A673 (cell line): ENCODE measurements around the gene STAT6. TPM values are rescaled to one million over a fixed set of nuclear protein-coding genes. Genes with fewer than 3 reads are reported as not detected.

ENCODE experiments used
- BruUV-seq: library from RNA; stranded (reverse); fragments of 400-500 nt; replicated peaks from 2 replicates; lab custom pipeline; 2021; lab: Mats Ljungman, UMichigan
- CTCF ChIA-PET: fragments of 300-600 bp; sonication (Branson Sonifier 250); formaldehyde crosslinking; loops from one replicate; lab custom pipeline; 2022; ENCODE audit warnings: antibody characterized with exemption; lab: Charles Lee
- POLR2A ChIA-PET: fragments of 300-600 bp; sonication (Branson Sonifier 250); formaldehyde crosslinking; loops from one replicate; lab custom pipeline; 2022; ENCODE audit warnings: antibody characterized with exemption; ENCODE audit not compliant: low non-redundant PET; lab: Charles Lee
- DNase-seq: peaks from one replicate; pipeline ENCODE4 v3.0.0-alpha.2; 2015; ENCODE audit warnings: low spot score
- H3K27ac ChIP-seq: fragments of 200-600 bp; sonication (generic); 2 replicates; pipeline ENCODE4 v1.5.1; 2016; ENCODE audit warnings: mixed run types, low read depth, mild to moderate bottlenecking, mixed read lengths, antibody characterized with exemption, low read length; ENCODE audit not compliant: poor library complexity, severe bottlenecking
- H3K27me3 ChIP-seq: fragments of 200-600 bp; sonication (generic); replicated peaks from 2 replicates; pipeline ENCODE4 v1.6.1; 2017; ENCODE audit warnings: mixed run types, low read depth, mild to moderate bottlenecking, mixed read lengths, antibody characterized with exemption, low read length; ENCODE audit not compliant: insufficient read depth, poor library complexity
- H3K36me3 ChIP-seq: fragments of 200-600 bp; sonication (generic); 2 replicates; pipeline ENCODE4 v1.6.1; 2016; ENCODE audit warnings: mixed run types, mild to moderate bottlenecking, mixed read lengths, antibody characterized with exemption, low read length; ENCODE audit not compliant: insufficient read depth, poor library complexity, severe bottlenecking
- H3K4me1 ChIP-seq: fragments of 200-600 bp; sonication (generic); 2 replicates; pipeline ENCODE4 v1.6.1; 2017; ENCODE audit warnings: mixed run types, mild to moderate bottlenecking, mixed read lengths, antibody characterized with exemption, low read length; ENCODE audit not compliant: insufficient read depth, poor library complexity, severe bottlenecking
- H3K4me3 ChIP-seq: fragments of 200-600 bp; sonication (generic); 2 replicates; pipeline ENCODE4 v1.5.1; 2016; ENCODE audit warnings: low read depth, mixed run types, mild to moderate bottlenecking, mixed read lengths, low read length; ENCODE audit not compliant: poor library complexity, severe bottlenecking
- H3K9me3 ChIP-seq: fragments of 200-600 bp; sonication (generic); 2 replicates; pipeline ENCODE4 v1.6.1; 2016; ENCODE audit warnings: mixed run types, low read depth, mild to moderate bottlenecking, mixed read lengths, antibody characterized with exemption, low read length; ENCODE audit not compliant: poor library complexity, severe bottlenecking
- CTCF ChIP-seq: fragments of 300-800, 200-600 bp; sonication (generic); conservative IDR thresholded peaks from 2 replicates; pipeline ENCODE4 v1.5.1; 2017; ENCODE audit warnings: low read depth, mild to moderate bottlenecking, antibody characterized with exemption, low read length, moderate library complexity, mixed read lengths
- EZH2 ChIP-seq: fragments of 200-600 bp; sonication (generic); IDR thresholded peaks from 2 replicates; pipeline ENCODE4 v1.6.1; 2017; ENCODE audit warnings: borderline replicate concordance, low read depth, mild to moderate bottlenecking, mixed read lengths, antibody characterized with exemption, low read length; ENCODE audit not compliant: poor library complexity, severe bottlenecking
- intact Hi-C: fragments of 100-400 bp; cut with micrococcal nuclease; formaldehyde crosslinking; loops from one replicate; pipeline ENCODE4 v1.10.0; 2022; ENCODE audit not compliant: unreplicated experiment
- total RNA-seq: library from RNA; stranded (reverse); gene quantifications from 2 replicates; pipeline ENCODE4 v1.2.3, GENCODE V29; 2021

Gene STAT6
- total RNA-seq, 1 experiment from 2014 or later: 111 TPM

- ChIA-PET POLR2A (interaction anchor here (0.7 to 1.1 kb wide), 3 partner anchors 14 to 296 kb away, joined by 3 to 5 read pairs (median 3); no protein-coding TSS in a partner anchor), CTCF (interaction anchor here (0.7 to 1.4 kb wide), 7 partner anchors 15 to 466 kb away, joined by 3 to 17 read pairs (median 4); partner anchors contain the start of gene STAT6)
- Histone ChIP-seq H3K27ac (peak overlapping the region; percentile 92), H3K4me1 (peaks cover 14% of the 10 kb centered on the region), H3K9me3 (no peaks in the 10 kb centered on the region), H3K36me3 (no peaks in the 10 kb centered on the region), H3K4me3 (peak overlapping the region; percentile 92), H3K27me3 (no peaks in the 10 kb centered on the region)
- no TSS peak for BruUV-seq
- no peak for DNase-seq
- TF ChIP-seq EZH2 (no peak), CTCF (no peak)
- intact Hi-C loops: loop anchor here (5.0 kb wide), 1 partner anchor 115 kb away; no protein-coding TSS in a partner anchor
Measured at GRCh38 chr12:57127101-57127725, 16.1 kb upstream of the STAT6 start.

GRCh38 chr12:57126561-57126960 lies 15.4 kb upstream of the STAT6 start:
- ChIA-PET CTCF (interaction anchor here (1.2 kb wide), 1 partner anchor 49 kb away, joined by 3 read pairs; no protein-coding TSS in a partner anchor), POLR2A (interaction anchor here (0.7 kb wide), 1 partner anchor 13 kb away, joined by 3 read pairs; no protein-coding TSS in a partner anchor)
- Histone ChIP-seq H3K27ac (no peak overlapping the region), H3K4me3 (no peak overlapping the region), H3K9me3 (no peaks in the 10 kb centered on the region), H3K27me3 (no peaks in the 10 kb centered on the region), H3K36me3 (no peaks in the 10 kb centered on the region), H3K4me1 (peaks cover 14% of the 10 kb centered on the region)
- intact Hi-C loops: loop anchor here (5.0 kb wide), 1 partner anchor 116 kb away; no protein-coding TSS in a partner anchor
- BruUV-seq: no TSS peak
- DNase-seq: no peak
- TF ChIP-seq CTCF (no peak), EZH2 (no peak)

- Histone ChIP-seq H3K27ac (no peak overlapping the region), H3K4me3 (no peak overlapping the region), H3K27me3 (no peaks in the 10 kb centered on the region), H3K36me3 (no peaks in the 10 kb centered on the region), H3K4me1 (peaks cover 14% of the 10 kb centered on the region), H3K9me3 (no peaks in the 10 kb centered on the region)
- ChIA-PET CTCF (no interaction called here), POLR2A (no interaction called here)
- DNase-seq: no peak
- BruUV-seq: no TSS peak
- intact Hi-C loops: loop anchor here (5.0 kb wide), 1 partner anchor 116 kb away; no protein-coding TSS in a partner anchor
- TF ChIP-seq EZH2: no peak
- TF ChIP-seq CTCF: no peak
Measured at GRCh38 chr12:57126061-57126460, 14.9 kb upstream of the STAT6 start.
